Glutamatergic neuron (in vitro differentiated cells): ENCODE measurements around the gene CENPF. TPM values are rescaled to one million over a fixed set of nuclear protein-coding genes. Genes with fewer than 3 reads are reported as not detected.
"Not testable (repeated sequence)": the region's sequence is repeated elsewhere in the genome, so short reads cannot be mapped to it uniquely, and the experiment has no call there.

Experiments used
- DNase-seq: peaks from one replicate; pipeline ENCODE4 v3.0.0; 2022
- H3K27ac Mint-ChIP-seq: one replicate; pipeline ENCODE4 v1.8.0; 2020; ENCODE audit warnings: mild to moderate bottlenecking, mixed read lengths, inconsistent platforms; ENCODE audit not compliant: unreplicated experiment
- H3K27me3 Mint-ChIP-seq: one replicate; pipeline ENCODE4 v1.8.0; 2020; ENCODE audit warnings: mild to moderate bottlenecking, moderate library complexity, mixed read lengths, inconsistent platforms; ENCODE audit not compliant: unreplicated experiment
- H3K36me3 Mint-ChIP-seq: one replicate; pipeline ENCODE4 v1.8.0; 2020; ENCODE audit warnings: mild to moderate bottlenecking, mixed read lengths, inconsistent platforms; ENCODE audit not compliant: unreplicated experiment
- H3K4me1 Mint-ChIP-seq: one replicate; pipeline ENCODE4 v1.8.0; 2020; ENCODE audit warnings: mild to moderate bottlenecking, low read depth, mixed read lengths, inconsistent platforms; ENCODE audit not compliant: unreplicated experiment
- H3K4me3 Mint-ChIP-seq: one replicate; pipeline ENCODE4 v1.8.0; 2020; ENCODE audit warnings: mild to moderate bottlenecking, mixed read lengths, inconsistent platforms; ENCODE audit not compliant: unreplicated experiment
- H3K9me3 Mint-ChIP-seq: one replicate; pipeline ENCODE4 v1.8.0; 2020; ENCODE audit warnings: mild to moderate bottlenecking, moderate library complexity, mixed read lengths, inconsistent platforms; ENCODE audit not compliant: unreplicated experiment
- CTCF ChIP-seq: fragments of 200-600 bp; sonication (generic); IDR thresholded peaks from one replicate; pipeline ENCODE4 v1.5.0; 2021; ENCODE audit not compliant: partially characterized antibody, unreplicated experiment
- total RNA-seq: library from RNA; stranded (reverse); fragmentation: NEBNext Ultra II Directional; extraction: Animal tissue kit (Norgen Biotek cat#: 25700); gene quantifications from one replicate; pipeline ENCODE4 v1.2.1, GENCODE V29; 2021; ENCODE audit not compliant: unreplicated experiment

Gene CENPF
- total RNA-seq, 1 donor from 2014 or later: 29.3 TPM

GRCh38 chr1:214673576-214673975, 70.6 kb downstream of the CENPF start:
- Mint-ChIP-seq H3K4me1 (no peaks in the 10 kb centered on the region), H3K36me3 (peaks cover 16% of the 10 kb centered on the region), H3K4me3 (no peak overlapping the region), H3K27ac (no peak overlapping the region), H3K9me3 (no peaks in the 10 kb centered on the region), H3K27me3 (no peaks in the 10 kb centered on the region)
- TF ChIP-seq CTCF: no peak
- DNase-seq: no peak

GRCh38 chr1:214675524-214675923, 72.5 kb downstream of the CENPF start:
- H3K27ac Mint-ChIP-seq, H3K27me3 Mint-ChIP-seq, DNase-seq, H3K4me3 Mint-ChIP-seq, H3K4me1 Mint-ChIP-seq, H3K9me3 Mint-ChIP-seq: not testable (repeated sequence)
- peaks cover 16% of the 10 kb centered on the region for H3K36me3 Mint-ChIP-seq

- H3K27me3 Mint-ChIP-seq: no peaks in the 10 kb centered on the region
- H3K4me3 Mint-ChIP-seq: no peak overlapping the region
- H3K4me1 Mint-ChIP-seq: no peaks in the 10 kb centered on the region
- no peak for TF ChIP-seq CTCF
- H3K36me3 Mint-ChIP-seq: peaks cover 16% of the 10 kb centered on the region
- H3K27ac Mint-ChIP-seq: no peak overlapping the region
- H3K9me3 Mint-ChIP-seq: no peaks in the 10 kb centered on the region
- DNase-seq: no peak
These were observed 73.8 kb downstream of the CENPF start for GRCh38 chr1:214676747-214677146.

- H3K27ac Mint-ChIP-seq: no peak overlapping the region
- H3K4me3 Mint-ChIP-seq: no peak overlapping the region
- TF ChIP-seq CTCF: no peak
- H3K9me3 Mint-ChIP-seq: no peaks in the 10 kb centered on the region
- H3K27me3 Mint-ChIP-seq: no peaks in the 10 kb centered on the region
- H3K36me3 Mint-ChIP-seq: peaks cover 6% of the 10 kb centered on the region
- DNase-seq: no peak
- H3K4me1 Mint-ChIP-seq: no peaks in the 10 kb centered on the region
These were observed 75.0 kb downstream of the CENPF start for GRCh38 chr1:214677945-214678344.

GRCh38 chr1:214678386-214678785, 75.4 kb downstream of the CENPF start:
- no peaks in the 10 kb centered on the region for H3K27me3 Mint-ChIP-seq
- TF ChIP-seq CTCF: no peak
- H3K9me3 Mint-ChIP-seq: no peaks in the 10 kb centered on the region
- H3K36me3 Mint-ChIP-seq: peaks cover 6% of the 10 kb centered on the region
- no peak overlapping the region for H3K4me3 Mint-ChIP-seq
- DNase-seq: no peak
- no peaks in the 10 kb centered on the region for H3K4me1 Mint-ChIP-seq
- no peak overlapping the region for H3K27ac Mint-ChIP-seq

- H3K27me3 Mint-ChIP-seq: no peaks in the 10 kb centered on the region
- no peaks in the 10 kb centered on the region for H3K9me3 Mint-ChIP-seq
- no peak overlapping the region for H3K27ac Mint-ChIP-seq
- no peak overlapping the region for H3K4me3 Mint-ChIP-seq
- no peak for TF ChIP-seq CTCF
- H3K36me3 Mint-ChIP-seq: no peaks in the 10 kb centered on the region
- no peaks in the 10 kb centered on the region for H3K4me1 Mint-ChIP-seq
- DNase-seq: no peak
These were observed 80.6 kb downstream of the CENPF start for GRCh38 chr1:214683621-214684020.
